Activated T-helper 9 cell treated with anti-CD3 and anti-CD28 coated beads, Interleukin-2, amount 50 U/mL, for 16 hours (primary cell): ENCODE measurements around the gene DZIP1.

Source experiments
- DNase-seq: peaks from one replicate; pipeline ENCODE4 v3.0.0-alpha.2; 2020; ENCODE audit warnings: low read depth

DZIP1 gene

DNA sequence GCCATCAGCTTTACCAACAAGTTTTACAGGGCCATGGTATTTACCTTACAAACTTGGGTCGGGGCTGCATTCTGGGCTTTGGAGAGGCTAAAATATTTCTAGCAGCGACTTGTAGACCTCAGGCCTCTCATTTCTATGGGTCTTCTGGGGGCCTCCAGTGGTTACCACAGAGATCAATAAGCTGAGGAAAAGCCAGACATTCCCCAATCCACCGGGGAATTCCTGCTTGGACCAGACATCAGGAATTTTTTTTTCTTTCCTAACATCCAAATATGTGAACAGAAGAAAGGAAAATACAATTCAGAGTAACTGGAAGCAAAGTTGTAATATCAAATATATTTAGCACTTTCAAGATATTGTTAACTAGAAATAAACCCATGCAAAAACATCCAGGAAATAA lies 1.5 kb downstream of the DZIP1 start:
- no peak for DNase-seq

DNA sequence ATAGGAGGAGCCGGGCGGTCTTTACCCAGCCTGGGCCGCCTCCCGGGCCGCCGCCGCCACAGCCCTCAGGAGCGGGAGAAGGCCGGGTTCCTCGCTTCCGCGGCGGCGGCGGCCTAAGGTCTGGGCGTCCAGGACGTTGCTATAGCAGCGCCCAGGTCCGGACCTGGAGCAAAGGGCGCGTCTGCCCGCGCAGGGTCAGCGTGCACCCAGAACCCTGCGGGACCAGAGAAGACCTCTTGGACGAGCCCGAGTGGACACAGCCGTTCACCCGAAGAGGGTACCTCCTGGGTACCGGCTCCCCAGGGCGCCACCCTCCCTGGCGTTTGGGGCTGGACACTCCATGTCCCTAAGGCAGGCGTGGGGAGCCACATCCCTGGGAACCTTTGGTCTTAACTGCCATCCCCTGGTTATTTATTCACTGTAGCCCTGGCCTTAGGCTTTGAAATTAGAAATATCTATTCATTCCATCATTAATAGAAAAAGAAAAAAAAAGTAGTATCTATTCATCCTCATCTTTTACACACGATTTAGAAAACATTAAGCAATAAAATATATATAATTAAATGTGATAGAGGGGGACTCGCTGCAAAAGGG lies 2.4 kb downstream of the DZIP1 start:
- DNase-seq = no peak

DNA sequence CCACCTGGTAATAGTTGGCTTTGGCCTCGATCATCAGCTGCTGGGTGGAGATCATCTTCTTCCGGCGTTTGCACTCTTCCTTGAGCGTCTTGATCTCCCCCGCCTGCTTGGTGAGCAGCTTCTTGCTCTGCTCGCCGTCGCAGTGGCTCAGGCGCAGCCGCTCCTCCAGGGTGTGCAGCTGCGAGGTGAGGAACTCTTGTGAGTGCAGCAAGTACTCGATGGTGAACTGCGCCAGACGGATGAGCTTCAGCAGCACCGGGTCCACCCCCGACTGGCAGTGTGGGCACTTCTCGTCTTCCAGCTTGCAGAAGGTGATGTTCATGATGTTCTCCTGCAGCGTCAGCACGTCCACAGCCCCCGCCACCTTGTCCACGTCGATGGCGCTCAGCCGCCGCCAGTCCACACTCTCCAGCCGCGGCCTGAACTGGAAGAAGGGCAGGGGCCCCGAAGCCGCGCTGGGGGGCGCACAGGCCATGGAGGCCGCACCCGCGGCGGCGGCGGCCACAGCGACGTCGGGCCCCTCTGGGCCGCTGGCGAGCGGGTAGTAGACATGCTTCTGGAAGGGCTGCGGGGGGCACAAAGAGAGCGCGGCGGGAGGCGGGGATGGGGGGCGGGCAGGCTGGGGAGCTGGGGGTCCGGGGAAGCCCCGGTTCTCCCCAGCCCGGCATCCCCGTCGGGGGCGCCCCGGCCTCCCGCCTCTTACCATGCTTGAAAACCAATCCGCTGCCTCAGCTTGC lies 3.0 kb downstream of the DZIP1 start:
- DNase-seq = no peak

GRCh38 chr13:95636853-95637252 lies 7.7 kb downstream of the DZIP1 start:
- no peak for DNase-seq

DNA sequence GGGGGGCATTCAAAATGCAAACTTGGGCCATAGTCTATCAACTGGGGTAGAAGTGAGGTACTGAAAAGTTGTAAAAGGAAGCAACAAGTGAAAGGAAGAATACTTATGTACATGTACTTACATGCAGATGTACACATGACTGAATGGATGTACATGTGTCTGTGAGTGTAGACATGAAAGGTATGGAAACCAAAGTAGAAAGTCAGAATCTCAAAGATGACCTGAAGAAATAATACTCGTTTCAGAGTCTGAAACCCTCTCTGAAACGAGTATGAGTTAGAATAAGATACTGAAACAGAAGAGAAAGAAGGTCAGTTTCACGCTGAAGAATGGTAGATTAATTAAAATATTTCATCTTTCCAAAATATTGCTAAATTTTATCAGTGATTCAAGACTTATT lies 13.9 kb downstream of the DZIP1 start:
- no peak for DNase-seq

DNA sequence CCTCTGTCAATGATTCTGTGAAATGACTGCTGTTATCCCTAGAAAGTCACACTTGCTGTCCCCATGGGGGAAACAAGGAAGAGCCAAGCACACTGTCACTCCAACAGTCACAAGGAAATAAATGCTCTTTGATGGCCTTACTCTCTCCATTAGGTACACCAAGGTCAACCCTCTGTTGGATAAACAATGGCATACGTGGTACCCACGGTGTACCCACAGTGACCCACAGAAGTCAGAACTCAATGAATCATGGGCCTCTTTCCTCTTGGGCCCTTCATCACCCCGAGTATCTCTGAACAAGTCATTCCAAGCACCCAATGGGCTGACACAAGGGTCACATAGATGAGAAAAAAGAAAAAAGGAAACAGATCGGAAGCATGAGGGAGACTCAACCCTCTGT lies 15.4 kb downstream of the DZIP1 start:
- no peak for DNase-seq

GRCh38 chr13:95628488-95628887 lies 16.0 kb downstream of the DZIP1 start:
- no peak for DNase-seq

GRCh38 chr13:95627590-95627989 lies 16.9 kb downstream of the DZIP1 start:
- no peak for DNase-seq

DNA sequence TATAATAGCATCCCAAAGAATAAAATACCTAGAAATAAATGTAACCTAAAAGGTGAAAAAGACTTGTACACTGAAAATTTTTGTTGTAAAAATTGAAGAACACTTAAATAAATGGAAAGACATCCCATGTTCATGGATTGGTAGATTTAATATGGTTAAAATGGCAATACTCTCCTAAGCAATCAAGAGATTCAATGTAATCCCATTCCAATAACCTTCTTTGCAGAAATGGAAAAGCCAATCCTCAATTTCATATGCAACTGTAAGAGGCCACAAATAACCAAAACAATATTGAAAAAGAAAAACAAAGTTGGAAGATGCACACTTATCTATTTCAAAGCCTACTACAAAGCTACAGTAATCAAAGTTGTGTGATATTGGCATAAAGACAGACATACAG lies 17.7 kb downstream of the DZIP1 start:
- DNase-seq = no peak

DNA sequence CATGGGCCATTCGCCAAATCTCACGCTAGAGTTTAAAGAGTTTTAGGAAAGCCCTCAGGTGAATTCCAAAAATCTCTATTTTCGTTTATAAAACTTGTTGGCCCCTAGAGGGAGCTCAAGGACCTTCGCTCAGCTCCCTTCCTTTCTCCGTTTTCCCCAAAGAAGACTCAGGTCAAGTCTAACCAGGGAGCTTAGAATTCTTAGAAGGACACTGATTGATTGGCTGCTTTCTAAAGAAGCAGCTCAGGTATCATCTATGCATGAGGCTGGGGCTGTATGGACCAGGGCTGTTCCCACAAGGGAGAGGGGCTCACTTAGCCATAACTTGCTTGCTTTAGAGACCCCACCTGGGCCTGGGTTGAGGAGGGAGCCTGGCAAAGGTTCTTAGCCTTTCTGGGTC lies 20.5 kb downstream of the DZIP1 start:
- DNase-seq = no peak

DNA sequence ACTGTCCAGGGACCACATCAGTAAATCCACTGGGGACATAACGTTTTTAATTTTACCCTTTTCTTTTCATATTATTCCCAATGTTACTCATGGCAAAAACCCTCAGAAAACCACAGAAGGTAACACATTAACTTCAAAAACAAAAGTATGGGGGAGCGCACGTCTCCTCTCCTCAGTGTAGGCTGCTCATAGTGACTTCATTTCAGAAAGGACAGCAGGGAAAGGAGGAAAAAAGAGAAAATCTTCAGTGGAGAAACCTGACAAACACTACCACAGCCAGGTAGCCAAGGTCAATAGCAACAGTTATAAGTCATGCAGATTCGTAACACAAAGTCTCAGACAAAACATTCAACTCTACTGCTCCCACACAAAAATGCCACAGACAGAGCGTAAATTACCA lies 21.4 kb downstream of the DZIP1 start:
- no peak for DNase-seq

- no peak for DNase-seq
These were observed 23.5 kb downstream of the DZIP1 start for GRCh38 chr13:95620825-95621498.

GRCh38 chr13:95620030-95620824 lies 24.3 kb downstream of the DZIP1 start:
- no peak for DNase-seq

DNA sequence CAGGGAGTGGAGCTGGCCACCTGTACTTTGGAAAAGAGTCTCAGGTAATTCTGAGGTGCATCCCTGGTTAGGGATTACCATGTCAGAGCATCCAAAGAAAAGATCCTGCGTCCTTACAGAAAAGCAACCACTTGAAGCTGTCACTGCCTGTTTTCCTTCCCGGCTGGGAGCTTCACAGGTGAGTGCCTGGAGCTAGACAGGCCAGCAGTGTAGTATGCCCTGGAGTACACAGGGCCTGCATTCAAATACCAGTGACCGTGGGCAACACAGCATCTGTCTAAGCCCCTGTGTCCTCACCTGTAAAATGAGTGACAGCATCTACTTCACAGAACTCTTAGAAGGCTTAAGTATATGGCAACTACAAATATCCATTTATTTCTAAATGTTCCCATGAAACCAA lies 29.0 kb downstream of the DZIP1 start:
- DNase-seq = no peak

GRCh38 chr13:95614641-95615245 lies 29.8 kb downstream of the DZIP1 start:
- no peak for DNase-seq

GRCh38 chr13:95608640-95609323 lies 35.7 kb downstream of the DZIP1 start:
- no peak for DNase-seq

DNA sequence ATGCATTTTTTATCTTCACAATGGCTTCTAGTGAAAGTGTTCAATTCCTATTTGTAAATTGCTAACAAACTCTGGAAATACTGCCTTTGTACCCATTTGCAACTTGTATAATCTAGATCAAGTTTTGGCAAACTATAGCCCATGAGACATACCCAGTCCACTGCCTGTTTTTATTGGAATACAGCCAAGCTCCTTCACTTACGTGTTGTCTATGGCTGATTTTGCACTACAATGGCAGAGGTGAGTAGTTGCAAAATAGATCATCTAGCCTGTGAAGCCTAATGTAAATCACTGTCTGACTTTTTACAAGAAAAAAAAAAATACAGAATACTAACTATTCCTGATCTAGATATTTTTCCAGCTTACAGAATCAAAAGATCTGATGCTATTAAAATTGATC lies 37.1 kb downstream of the DZIP1 start:
- DNase-seq = no peak

- DNase-seq = no peak
These were observed 38.9 kb downstream of the DZIP1 start for GRCh38 chr13:95605448-95606125.

GRCh38 chr13:95604556-95604915 lies 40.0 kb downstream of the DZIP1 start:
- DNase-seq = no peak

DNA sequence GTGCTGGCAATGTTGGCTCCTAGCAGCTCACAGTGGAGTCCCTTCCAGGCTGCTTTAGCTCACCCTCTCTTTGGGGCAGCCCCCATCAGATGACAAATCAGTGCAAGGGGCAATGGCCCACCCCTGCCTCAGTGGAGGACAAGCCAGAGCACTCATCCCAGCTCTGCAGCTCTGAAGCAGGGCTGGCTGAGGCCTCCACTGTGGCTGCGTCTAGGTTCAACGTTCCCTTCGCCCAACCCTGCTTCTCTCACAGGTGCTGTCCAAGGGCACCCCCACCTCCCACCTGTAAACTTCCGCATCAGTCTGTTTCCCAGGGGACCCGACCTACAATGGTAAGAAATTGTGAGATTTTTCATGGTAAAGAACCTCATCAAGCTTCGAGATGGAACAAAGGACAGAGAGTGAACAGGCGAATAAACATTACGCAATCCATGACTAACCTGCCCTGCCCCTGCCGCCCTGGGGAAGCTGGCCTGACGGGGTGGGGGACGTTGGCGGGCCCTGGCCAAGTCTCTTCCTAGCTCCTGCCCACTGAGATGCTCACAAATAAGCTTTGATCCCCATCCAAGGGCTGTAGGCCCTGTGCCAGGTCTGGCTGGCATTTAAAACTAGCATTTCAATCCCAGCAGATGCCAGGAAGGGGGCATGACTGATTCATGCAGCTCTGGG lies 40.5 kb downstream of the DZIP1 start:
- no peak for DNase-seq

GRCh38 chr13:95601906-95602305 lies 42.6 kb downstream of the DZIP1 start:
- DNase-seq = no peak
